Neuronal stem cell (in vitro differentiated cells): ENCODE data around the gene ANKMY1.

Experiments
- DNase-seq: peaks from one replicate; pipeline ENCODE4 v3.0.0-alpha.2; 2013; ENCODE audit warnings: low spot score
- H2AFZ ChIP-seq: one replicate; pipeline ENCODE4 v1.6.1; 2013; ENCODE audit warnings: mild to moderate bottlenecking, low read length, inconsistent platforms
- H2AK5ac ChIP-seq: 2 replicates; pipeline ENCODE4 v1.6.1; 2013; ENCODE audit warnings: low read depth, mild to moderate bottlenecking, inconsistent platforms, low read length, moderate library complexity, mixed read lengths
- H2BK120ac ChIP-seq: 2 replicates; pipeline ENCODE4 v1.6.1; 2013; ENCODE audit warnings: low read depth, mild to moderate bottlenecking, inconsistent platforms, low read length, moderate library complexity, mixed read lengths
- H2BK12ac ChIP-seq: one replicate; pipeline ENCODE4 v1.6.1; 2013; ENCODE audit warnings: low read length, inconsistent platforms
- H2BK15ac ChIP-seq: 2 replicates; pipeline ENCODE4 v1.6.1; 2013; ENCODE audit warnings: mild to moderate bottlenecking, low read length, inconsistent platforms, mixed read lengths
- H2BK5ac ChIP-seq: one replicate; pipeline ENCODE4 v1.6.1; 2013; ENCODE audit warnings: inconsistent platforms, mild to moderate bottlenecking, low read length, moderate library complexity
- H3K14ac ChIP-seq: one replicate; pipeline ENCODE4 v1.6.1; 2013; ENCODE audit warnings: low read length, inconsistent platforms
- H3K18ac ChIP-seq: 2 replicates; pipeline ENCODE4 v1.6.1; 2013; ENCODE audit warnings: low read length, inconsistent platforms
- H3K23ac ChIP-seq: 2 replicates; pipeline ENCODE4 v1.6.1; 2013; ENCODE audit warnings: low read depth, mild to moderate bottlenecking, mixed read lengths, low read length, inconsistent platforms; ENCODE audit not compliant: poor library complexity
- H3K27ac ChIP-seq: replicated peaks from 3 replicates; pipeline ENCODE4 v1.5.1; 2013; ENCODE audit warnings: low read length, inconsistent platforms
- H3K27me3 ChIP-seq, 3 experiments: 2 replicates each; pipeline ENCODE4 v1.6.1; 2013; ENCODE audit warnings: low read length in 3 of 3, mild to moderate bottlenecking in 2 of 3, inconsistent platforms in 1 of 3, low read depth in 1 of 3, mixed read lengths in 1 of 3, moderate library complexity in 1 of 3; ENCODE audit not compliant: control insufficient read depth in 3 of 3, insufficient read depth in 3 of 3
- H3K36me3 ChIP-seq, 2 donors: replicated peaks in 1 of 2; 2 replicates each; pipeline ENCODE4 v1.6.1; 2013; ENCODE audit warnings: low read length in 2 of 2; ENCODE audit not compliant: control insufficient read depth in 2 of 2, insufficient read depth in 2 of 2
- H3K4ac ChIP-seq: 2 replicates; pipeline ENCODE4 v1.6.1; 2013; ENCODE audit warnings: inconsistent platforms, mild to moderate bottlenecking, low read length, moderate library complexity
- H3K4me1 ChIP-seq, 2 donors: 1 replicate in 1 of 2; 2 replicates in 1 of 2; pipeline ENCODE4 v1.6.1; 2013; ENCODE audit warnings: low read length in 2 of 2, low read depth in 1 of 2; ENCODE audit not compliant: control insufficient read depth in 2 of 2, insufficient read depth in 1 of 2
- H3K4me2 ChIP-seq: one replicate; pipeline ENCODE4 v1.6.1; 2013; ENCODE audit warnings: mild to moderate bottlenecking, low read length, inconsistent platforms; ENCODE audit not compliant: insufficient read depth, poor library complexity, severe bottlenecking
- H3K4me3 ChIP-seq, 2 donors: 2 replicates each; pipeline ENCODE4 v1.5.1; 2013; ENCODE audit warnings: low read length in 2 of 2, mild to moderate bottlenecking in 2 of 2, inconsistent platforms in 1 of 2, moderate library complexity in 1 of 2
- H3K79me1 ChIP-seq: one replicate; pipeline ENCODE4 v1.6.1; 2013; ENCODE audit warnings: low read depth, mild to moderate bottlenecking, inconsistent platforms, low read length, moderate library complexity
- H3K9ac ChIP-seq: one replicate; pipeline ENCODE4 v1.6.1; 2013; ENCODE audit warnings: mild to moderate bottlenecking, low read depth, low read length, inconsistent platforms; ENCODE audit not compliant: poor library complexity
- H3K9me3 ChIP-seq, 2 donors: replicated peaks in 1 of 2; 2 replicates each; pipeline versions ENCODE3 to v1.6.1; 2013; ENCODE audit warnings: low read length in 2 of 2, mild to moderate bottlenecking in 2 of 2, inconsistent platforms in 1 of 2, low read depth in 1 of 2, mixed read lengths in 1 of 2, moderate library complexity in 1 of 2; ENCODE audit not compliant: control insufficient read depth in 2 of 2, insufficient read depth in 1 of 2
- H4K8ac ChIP-seq: one replicate; pipeline ENCODE4 v1.6.1; 2013; ENCODE audit warnings: low read depth, mild to moderate bottlenecking, inconsistent platforms, low read length, moderate library complexity
- H4K91ac ChIP-seq: one replicate; pipeline ENCODE4 v1.6.1; 2013; ENCODE audit warnings: low read length, low read depth, mild to moderate bottlenecking, inconsistent platforms; ENCODE audit not compliant: poor library complexity
- whole genome bisulfite sequencing, 2 donors: extraction: QIAGEN DNeasy Blood & Tissue Kit; methylation state at CpG; one replicate each; pipeline ENCODE4 v1.1.7; 2013; ENCODE audit warnings: missing lambda C conversion rate in 2 of 2, mixed read lengths in 1 of 2; ENCODE audit not compliant: insufficient read length in 2 of 2, insufficient replicate concordance in 1 of 2; ENCODE audit errors: extremely low coverage in 2 of 2; 5-methylcytosine and 5-hydroxymethylcytosine counted together

ANKMY1 gene

DNA sequence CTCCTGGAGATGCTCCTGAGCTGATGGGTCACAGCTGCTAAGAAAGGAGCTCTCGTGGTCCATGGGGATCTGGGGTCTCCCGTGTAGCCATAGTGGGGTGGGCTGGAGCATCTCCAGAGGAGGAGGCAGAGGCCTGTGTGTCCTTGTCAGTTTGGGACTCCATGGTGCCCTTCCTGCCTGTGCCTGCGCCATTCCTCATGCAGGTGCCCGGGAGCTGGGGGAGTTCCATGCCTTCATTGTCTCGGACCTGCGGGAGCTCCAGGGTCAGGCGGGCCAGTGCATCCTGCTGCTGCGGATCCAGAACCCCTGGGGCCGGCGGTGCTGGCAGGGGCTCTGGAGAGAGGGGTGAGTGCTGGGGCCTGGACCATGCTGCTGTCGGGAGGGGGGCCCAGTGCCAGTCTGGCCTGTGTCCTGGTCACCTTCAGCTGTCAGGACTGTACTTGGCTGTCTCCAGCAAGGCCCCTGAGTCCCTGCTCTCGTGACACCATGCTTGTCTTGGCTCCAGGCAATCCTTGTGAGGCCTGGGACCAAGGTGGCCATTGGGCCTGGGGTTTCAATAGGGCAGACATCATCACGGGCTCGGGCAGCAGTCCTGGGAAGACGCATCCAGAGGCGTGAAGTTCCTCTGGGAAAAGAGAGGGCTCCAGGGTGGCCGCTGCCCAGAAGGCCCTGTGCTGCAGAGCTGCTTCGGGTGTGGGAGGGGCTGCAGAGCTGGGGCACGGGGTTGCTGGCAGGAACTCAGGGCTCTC, 36.1 kb upstream of the ANKMY1 start:
- Histone ChIP-seq H3K27ac (no peak overlapping the region), H2BK12ac (no peak overlapping the region), H2BK15ac (no peak overlapping the region), H3K79me1 (peaks cover 17% of the 10 kb centered on the region), H3K14ac (no peak overlapping the region), H2AK5ac (no peak overlapping the region), H3K23ac (no peak overlapping the region), H2BK120ac (no peak overlapping the region), H3K4ac (no peak overlapping the region), H4K8ac (no peak overlapping the region), H3K36me3 (peaks cover 35 to 81% of the 10 kb centered on the region in 2 donors), H3K9ac (peak overlapping the region; percentile 13), H2BK5ac (no peak overlapping the region), H3K9me3 (no peaks in the 10 kb centered on the region), H3K4me3 (no peak overlapping the region), H3K4me2 (no peak overlapping the region), H3K27me3 (no peaks in the 10 kb centered on the region), H2AFZ (no peak overlapping the region), H4K91ac (no peak overlapping the region), H3K4me1 (no peaks in the 10 kb centered on the region), H3K18ac (no peak overlapping the region)
- no CpG with 5 or more reads among the region's 19 CpGs for WGBS, 2 donors
- no peak for DNase-seq

DNA sequence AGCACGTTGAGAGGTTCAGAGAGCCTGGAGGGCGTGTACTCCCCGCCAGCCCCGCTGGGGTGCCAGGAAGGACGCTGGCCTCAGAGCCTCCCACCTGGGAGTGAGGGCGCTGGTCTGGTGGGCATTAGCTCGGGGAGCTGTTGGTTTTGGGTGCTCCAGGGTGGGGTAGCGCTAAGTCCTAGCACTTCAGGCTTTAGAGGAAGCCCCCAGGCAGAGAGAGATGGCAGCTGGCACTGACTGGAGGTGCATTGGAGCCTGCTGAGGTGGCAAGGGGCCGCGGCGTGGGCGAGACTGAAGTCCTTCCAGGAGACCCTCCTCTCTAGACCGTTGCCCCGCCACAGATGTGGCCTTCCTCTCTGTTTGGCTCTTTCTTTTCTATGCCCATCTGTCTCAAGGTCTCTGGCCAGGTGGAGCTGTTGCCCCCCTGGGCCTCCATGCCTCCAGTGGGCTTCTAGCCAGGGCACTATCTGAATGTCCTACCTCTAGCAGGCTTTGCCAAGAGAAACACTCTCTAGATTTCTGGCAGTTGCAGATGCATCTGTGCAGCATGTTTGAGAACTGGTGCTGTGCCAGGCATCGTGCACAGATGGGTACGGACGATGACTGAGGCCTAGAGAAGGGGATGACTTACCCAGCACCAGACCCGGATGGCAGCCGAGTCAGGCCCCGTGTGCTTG, 35.4 kb upstream of the ANKMY1 start:
- no peak overlapping the region for H3K9ac ChIP-seq
- H3K4me2 ChIP-seq: no peak overlapping the region
- H2BK5ac ChIP-seq: no peak overlapping the region
- no peak overlapping the region for H3K18ac ChIP-seq
- peaks cover 0 to 3% of the 10 kb centered on the region in 2 donors for H3K4me1 ChIP-seq
- H3K14ac ChIP-seq: no peak overlapping the region
- no peaks in the 10 kb centered on the region for H3K9me3 ChIP-seq
- no peak overlapping the region for H2BK120ac ChIP-seq
- peaks cover 19% of the 10 kb centered on the region for H3K79me1 ChIP-seq
- no peaks in the 10 kb centered on the region for H3K27me3 ChIP-seq
- no peak overlapping the region for H3K27ac ChIP-seq
- no peak overlapping the region for H2AFZ ChIP-seq
- H4K91ac ChIP-seq: no peak overlapping the region
- H2BK15ac ChIP-seq: no peak overlapping the region
- no peak for DNase-seq
- no peak overlapping the region for H4K8ac ChIP-seq
- H2AK5ac ChIP-seq: no peak overlapping the region
- H2BK12ac ChIP-seq: no peak overlapping the region
- peaks cover 29 to 77% of the 10 kb centered on the region in 2 donors for H3K36me3 ChIP-seq
- no peak overlapping the region for H3K4me3 ChIP-seq
- no peak overlapping the region for H3K4ac ChIP-seq
- H3K23ac ChIP-seq: no peak overlapping the region
- WGBS, 2 donors: no CpG with 5 or more reads among the region's 20 CpGs

DNA sequence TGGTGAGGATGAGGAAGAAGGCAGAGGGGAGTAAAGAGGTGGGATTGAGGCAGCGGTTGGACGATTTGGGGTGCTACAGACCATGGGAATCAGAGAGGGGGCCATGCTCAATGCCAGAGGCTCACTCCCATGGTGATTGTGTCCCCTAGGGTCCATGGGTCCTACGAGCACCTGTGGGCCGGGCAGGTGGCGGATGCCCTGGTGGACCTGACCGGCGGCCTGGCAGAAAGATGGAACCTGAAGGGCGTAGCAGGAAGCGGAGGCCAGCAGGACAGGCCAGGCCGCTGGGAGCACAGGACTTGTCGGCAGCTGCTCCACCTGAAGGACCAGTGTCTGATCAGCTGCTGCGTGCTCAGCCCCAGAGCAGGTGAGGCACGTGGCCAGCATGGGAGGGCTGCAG, 34.0 kb upstream of the ANKMY1 start:
- Histone ChIP-seq H4K8ac (no peak overlapping the region), H3K4me1 (peaks cover 7 to 13% of the 10 kb centered on the region in 2 donors), H3K9ac (no peak overlapping the region), H3K23ac (peak overlapping the region; percentile 26), H2BK12ac (no peak overlapping the region), H3K27ac (no peak overlapping the region), H2AFZ (no peak overlapping the region), H3K4me2 (no peak overlapping the region), H3K9me3 (no peaks in the 10 kb centered on the region), H3K27me3 (no peaks in the 10 kb centered on the region), H3K18ac (no peak overlapping the region), H3K36me3 (peaks cover 25 to 66% of the 10 kb centered on the region in 2 donors), H3K4me3 (no peak overlapping the region), H4K91ac (no peak overlapping the region), H3K79me1 (peaks cover 26% of the 10 kb centered on the region), H2AK5ac (no peak overlapping the region), H3K14ac (no peak overlapping the region), H3K4ac (no peak overlapping the region), H2BK15ac (no peak overlapping the region), H2BK120ac (no peak overlapping the region), H2BK5ac (no peak overlapping the region)
- DNase-seq: no peak
- no CpG with 5 or more reads among the region's 13 CpGs for WGBS, 2 donors

DNA sequence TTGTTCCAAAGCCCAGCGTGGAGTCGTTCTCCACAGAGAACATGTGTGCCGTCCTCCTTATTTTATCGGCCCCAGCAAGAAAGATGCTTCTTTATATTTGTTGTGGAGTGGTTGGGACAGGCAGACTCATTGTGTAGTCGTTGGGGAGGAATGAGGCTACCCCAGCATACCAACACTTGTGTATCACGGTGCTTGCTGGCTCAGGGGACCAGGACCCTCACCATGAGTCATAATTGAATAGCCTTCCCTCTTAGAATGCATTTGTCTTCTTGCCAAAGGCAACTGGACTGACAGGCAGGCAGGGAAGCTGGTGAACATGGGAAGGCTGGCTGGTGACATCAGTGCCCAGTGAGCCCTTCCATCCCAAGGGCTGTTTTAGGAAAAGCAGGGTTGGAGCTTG, 33.4 kb upstream of the ANKMY1 start:
- Histone ChIP-seq H2BK15ac (no peak overlapping the region), H2BK12ac (no peak overlapping the region), H2BK120ac (no peak overlapping the region), H3K9ac (peak overlapping the region; percentile 37), H3K79me1 (peaks cover 27% of the 10 kb centered on the region), H2BK5ac (no peak overlapping the region), H3K36me3 (peaks cover 22 to 62% of the 10 kb centered on the region in 2 donors), H4K91ac (no peak overlapping the region), H2AFZ (no peak overlapping the region), H3K14ac (no peak overlapping the region), H3K4me2 (no peak overlapping the region), H3K27me3 (no peaks in the 10 kb centered on the region), H3K27ac (no peak overlapping the region), H2AK5ac (no peak overlapping the region), H3K4ac (no peak overlapping the region), H3K18ac (no peak overlapping the region), H4K8ac (no peak overlapping the region), H3K23ac (no peak overlapping the region), H3K4me3 (no peak overlapping the region), H3K4me1 (peaks cover 7 to 13% of the 10 kb centered on the region in 2 donors), H3K9me3 (no peaks in the 10 kb centered on the region)
- DNase-seq: no peak
- WGBS, 2 donors: no CpG with 5 or more reads among the region's 6 CpGs
